Measurements from ENCODE around the gene TMCO1. TPM values are rescaled to one million over a fixed set of nuclear protein-coding genes. Genes with fewer than 3 reads are reported as not detected.
"Not testable (repeated sequence)": the region's sequence is repeated elsewhere in the genome, so short reads cannot be mapped to it uniquely, and the experiment has no call there.

The TMCO1 gene
- total RNA-seq, 1 experiment from 2014 or later, result 81.2 TPM

DNA sequence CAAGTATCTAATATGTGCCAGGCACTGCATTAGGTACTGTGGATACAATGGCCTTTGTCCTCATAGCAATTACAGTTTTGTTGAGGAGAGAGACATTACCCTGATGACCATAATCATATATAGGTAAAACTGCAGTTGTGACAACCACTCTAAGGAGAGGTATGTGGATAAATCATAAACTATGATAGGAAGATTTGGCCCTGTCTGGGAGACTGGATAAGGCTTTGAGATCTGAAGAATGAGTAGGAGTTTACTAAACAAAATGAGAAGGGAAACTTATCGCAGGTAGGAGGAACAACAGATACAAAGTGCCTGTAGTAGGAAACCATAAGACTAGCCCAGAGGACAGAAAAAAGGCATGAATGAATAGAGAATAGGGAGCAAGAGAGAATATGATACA, 4.4 kb downstream of the TMCO1 start:
- no peaks in the 10 kb centered on the region for H3K36me3 ChIP-seq (replicated peaks; ENCODE audit: control insufficient read depth, insufficient read depth, low read length)
- no peak overlapping the region for H3K4me3 ChIP-seq (ENCODE audit: insufficient read depth, low read depth, low read length)
- H3K27me3 ChIP-seq (ENCODE audit: control insufficient read depth, insufficient read depth, low read length), result no peaks in the 10 kb centered on the region
- no peak for DNase-seq

DNA sequence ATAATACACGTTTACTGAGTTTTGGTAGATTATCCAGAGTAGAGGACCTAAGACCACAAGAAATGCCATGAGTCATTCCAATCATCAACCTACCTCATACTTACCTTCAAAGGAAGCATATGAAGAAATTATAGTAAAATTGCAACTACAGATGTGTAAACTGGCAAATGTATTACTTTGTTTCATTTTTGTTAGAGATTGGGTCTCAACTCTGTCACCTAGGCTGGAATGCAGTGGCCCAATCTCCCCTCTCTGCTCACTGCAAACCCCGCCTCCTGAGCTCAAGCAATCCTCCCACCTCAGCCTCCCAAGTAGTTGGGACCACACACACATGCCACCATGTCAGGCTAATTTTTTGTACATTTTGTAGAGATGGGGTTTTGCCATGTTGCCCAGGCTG, 5.2 kb downstream of the TMCO1 start:
- no peaks in the 10 kb centered on the region for H3K36me3 ChIP-seq (replicated peaks; ENCODE audit: control insufficient read depth, insufficient read depth, low read length)
- H3K4me3 ChIP-seq (ENCODE audit: insufficient read depth, low read depth, low read length), result no peak overlapping the region
- no peak for DNase-seq
- no peaks in the 10 kb centered on the region for H3K27me3 ChIP-seq (ENCODE audit: control insufficient read depth, insufficient read depth, low read length)

DNA sequence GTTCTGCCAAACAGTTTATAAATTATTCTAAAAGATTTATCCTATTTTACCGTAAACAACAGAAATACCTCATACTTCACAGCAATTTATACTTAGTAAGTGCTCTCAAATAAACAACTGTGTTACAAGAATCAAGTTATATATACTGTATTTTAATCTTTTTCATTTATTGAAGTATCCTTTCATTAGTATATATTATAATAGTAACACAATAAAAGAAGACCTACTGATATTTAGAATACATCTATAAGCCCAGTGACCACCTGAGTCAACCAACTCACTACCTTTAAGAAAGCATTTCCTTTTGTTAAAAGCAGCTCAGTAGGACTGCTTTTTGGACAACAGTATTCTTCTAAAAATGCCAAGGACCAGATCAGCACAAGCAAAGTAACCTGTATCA, 5.9 kb downstream of the TMCO1 start:
- Histone ChIP-seq H3K36me3 (replicated peaks; ENCODE audit: control insufficient read depth, insufficient read depth, low read length) (no peaks in the 10 kb centered on the region), H3K4me3 (ENCODE audit: insufficient read depth, low read depth, low read length) (no peak overlapping the region), H3K27me3 (ENCODE audit: control insufficient read depth, insufficient read depth, low read length) (no peaks in the 10 kb centered on the region)
- no peak for DNase-seq

DNA sequence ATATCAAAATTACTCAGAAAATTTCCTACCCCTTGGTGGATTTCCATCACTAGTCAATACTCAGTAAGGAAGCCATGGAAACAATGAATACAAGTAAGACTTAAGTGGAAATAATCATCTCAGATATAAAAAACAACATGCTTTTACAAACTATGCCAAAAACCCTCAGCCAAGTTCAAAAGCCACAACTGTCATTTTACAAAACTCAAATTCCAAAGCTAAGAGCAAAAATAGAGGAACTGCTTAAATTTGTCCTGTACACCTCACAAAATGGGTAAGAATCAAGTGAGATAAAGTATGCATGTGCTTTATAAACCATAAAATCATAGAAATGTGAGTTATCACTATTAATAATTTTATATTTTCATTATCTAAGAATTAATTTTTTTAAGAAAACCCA, 9.6 kb downstream of the TMCO1 start:
- Histone ChIP-seq H3K4me3 (ENCODE audit: insufficient read depth, low read depth, low read length) (no peak overlapping the region), H3K36me3 (replicated peaks; ENCODE audit: control insufficient read depth, insufficient read depth, low read length) (no peaks in the 10 kb centered on the region; the same call in 1 of the 2 replicates), H3K27me3 (ENCODE audit: control insufficient read depth, insufficient read depth, low read length) (no peaks in the 10 kb centered on the region)
- no peak for DNase-seq

DNA sequence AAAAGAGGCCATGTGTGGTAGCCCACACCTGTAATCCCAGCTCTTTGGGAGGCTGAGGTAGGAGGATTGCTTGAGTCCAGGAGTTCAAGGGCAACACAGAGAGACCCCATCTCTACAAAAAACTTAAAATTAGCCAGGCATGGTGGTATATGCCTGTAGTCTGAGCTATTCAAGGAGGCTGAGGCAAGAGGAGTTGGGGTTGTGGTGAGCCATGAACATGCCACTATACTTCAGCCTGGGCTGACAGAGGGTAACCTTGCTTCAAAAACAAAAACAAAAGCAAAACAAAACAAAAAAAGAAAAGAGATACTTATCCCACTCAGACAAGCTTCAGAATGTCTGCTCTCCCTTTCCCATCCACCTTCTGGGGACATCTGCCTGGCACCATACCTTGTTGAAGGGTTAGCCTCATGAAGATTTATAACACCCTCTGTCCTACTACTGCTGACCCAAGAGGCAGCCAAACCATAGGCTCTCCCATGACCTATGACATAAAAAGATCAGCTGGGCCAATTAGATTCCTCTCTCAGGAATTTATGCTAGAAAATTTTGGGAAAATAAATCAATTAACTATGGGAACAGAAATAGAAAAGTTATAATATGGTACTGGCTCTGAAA, 13.2 kb downstream of the TMCO1 start:
- DNase-seq, result no peak
- Histone ChIP-seq H3K36me3 (replicated peaks; ENCODE audit: control insufficient read depth, insufficient read depth, low read length) (no peaks in the 10 kb centered on the region; the same call in none of the 2 replicates), H3K27me3 (ENCODE audit: control insufficient read depth, insufficient read depth, low read length) (no peaks in the 10 kb centered on the region), H3K4me3 (ENCODE audit: insufficient read depth, low read depth, low read length) (no peak overlapping the region)

DNA sequence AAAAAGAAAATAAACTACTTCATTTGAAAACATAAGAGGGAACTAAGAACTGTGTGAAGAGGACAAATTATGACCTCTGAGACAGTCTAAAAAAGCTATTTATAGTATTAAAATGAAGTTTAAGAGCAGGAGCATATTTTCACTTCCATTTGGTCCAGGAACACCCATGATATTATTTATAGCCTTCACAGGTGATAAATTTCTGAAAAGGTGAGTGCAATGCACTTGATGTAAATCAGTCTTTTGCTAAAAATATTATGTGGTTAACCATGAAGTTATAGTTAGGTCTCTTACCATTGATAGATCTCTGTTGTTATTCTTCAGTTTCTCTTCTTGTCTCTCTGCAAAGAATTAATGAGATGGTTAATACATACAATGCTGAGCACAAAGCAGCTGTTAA, 14.7 kb downstream of the TMCO1 start:
- H3K27me3 ChIP-seq (ENCODE audit: control insufficient read depth, insufficient read depth, low read length), result no peaks in the 10 kb centered on the region
- DNase-seq, result no peak
- no peaks in the 10 kb centered on the region; the same call in none of the 2 replicates for H3K36me3 ChIP-seq (replicated peaks; ENCODE audit: control insufficient read depth, insufficient read depth, low read length)
- H3K4me3 ChIP-seq (ENCODE audit: insufficient read depth, low read depth, low read length), result no peak overlapping the region

DNA sequence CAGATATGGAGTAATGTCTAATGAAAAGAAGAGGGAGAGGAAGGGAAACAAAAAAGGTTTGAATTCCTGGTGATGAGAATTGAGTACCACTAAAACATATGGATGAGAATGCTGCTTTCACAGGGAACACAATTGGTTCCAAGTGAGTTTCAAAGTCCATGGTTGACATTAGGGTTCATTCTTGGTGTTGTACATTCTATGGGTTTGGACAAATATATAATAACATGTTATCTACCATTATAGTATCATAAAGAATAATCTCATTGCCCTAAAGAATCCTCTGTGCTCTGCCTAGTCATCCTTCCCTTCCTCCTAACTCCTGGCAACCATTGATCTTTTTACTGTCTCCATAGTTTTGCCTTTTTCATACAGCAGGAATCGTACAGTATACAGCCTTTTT, 20.1 kb downstream of the TMCO1 start:
- no peaks in the 10 kb centered on the region; the same call in 1 of the 2 replicates for H3K36me3 ChIP-seq (replicated peaks; ENCODE audit: control insufficient read depth, insufficient read depth, low read length)
- no peak for DNase-seq
- H3K27me3 ChIP-seq (ENCODE audit: control insufficient read depth, insufficient read depth, low read length), result no peaks in the 10 kb centered on the region

DNA sequence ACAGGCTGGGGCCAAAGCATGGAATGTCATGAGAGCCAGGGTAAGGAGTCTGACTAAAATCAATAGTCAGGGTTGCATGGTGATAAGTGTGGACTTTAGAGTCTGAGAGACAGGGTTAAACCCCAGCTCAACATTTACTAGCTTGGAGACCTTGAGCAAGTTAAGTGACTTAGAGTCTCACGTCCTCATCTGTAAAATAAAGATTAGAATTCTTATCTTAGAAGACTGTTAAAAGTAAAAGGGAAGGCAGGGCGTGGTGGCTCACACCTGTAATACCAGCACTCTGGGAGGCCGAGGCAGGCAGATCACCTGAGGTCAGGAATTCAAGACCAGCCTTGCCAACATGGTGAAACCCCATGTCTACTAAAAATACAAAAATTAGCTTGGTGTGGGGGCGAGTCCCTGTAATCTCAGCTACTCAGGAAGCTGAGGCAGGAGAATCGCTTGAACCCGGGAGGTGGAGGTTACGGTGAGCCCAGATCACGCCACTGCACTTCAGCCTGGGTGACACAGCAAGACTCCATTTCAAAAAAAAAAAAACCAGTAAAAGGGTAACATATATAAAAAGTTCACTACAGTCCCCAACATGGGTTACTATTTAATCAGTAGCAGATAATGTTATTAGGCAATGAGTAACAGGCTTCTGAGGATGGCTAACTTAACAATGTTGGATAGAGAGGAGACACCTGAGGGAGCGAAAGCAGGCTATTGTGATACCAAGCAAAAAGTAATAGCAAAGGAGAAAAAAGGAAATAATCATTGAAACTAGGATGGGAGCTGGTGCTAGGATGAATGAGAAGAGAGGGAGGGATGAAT, 20.8 kb downstream of the TMCO1 start:
- no peak for DNase-seq
- H3K36me3 ChIP-seq (replicated peaks; ENCODE audit: control insufficient read depth, insufficient read depth, low read length), result no peaks in the 10 kb centered on the region

More for the DNA sequence above, 20.1 kb downstream of the TMCO1 start:
- no peak overlapping the region for H3K4me3 ChIP-seq (ENCODE audit: insufficient read depth, low read depth, low read length)

DNA sequence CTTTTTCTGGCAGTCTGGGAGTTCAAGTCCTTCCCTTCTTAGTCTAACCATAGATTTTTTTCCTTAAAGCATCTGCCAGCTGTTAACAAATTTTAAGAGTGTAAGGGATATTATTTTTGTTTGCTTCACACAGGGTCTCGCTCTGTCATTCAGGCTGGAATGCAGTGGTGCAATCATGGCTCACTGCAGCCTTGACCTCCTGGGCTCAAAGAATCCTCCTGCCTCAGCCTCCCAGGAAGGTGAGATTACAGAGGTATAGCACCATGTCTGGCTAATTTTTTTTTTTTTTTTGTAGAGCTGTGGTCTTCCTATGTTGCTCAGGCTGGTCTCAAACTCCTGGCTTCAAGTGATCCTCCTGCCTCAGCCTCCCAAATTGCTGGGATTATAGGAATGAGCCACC, 23.8 kb downstream of the TMCO1 start:
- not testable (repeated sequence) for H3K27me3 ChIP-seq (ENCODE audit: control insufficient read depth, insufficient read depth, low read length); DNase-seq; H3K36me3 ChIP-seq (replicated peaks; ENCODE audit: control insufficient read depth, insufficient read depth, low read length); H3K4me3 ChIP-seq (ENCODE audit: insufficient read depth, low read depth, low read length)

More for the DNA sequence above, 20.8 kb downstream of the TMCO1 start:
- Histone ChIP-seq H3K27me3 (ENCODE audit: control insufficient read depth, insufficient read depth, low read length) (no peaks in the 10 kb centered on the region), H3K4me3 (ENCODE audit: insufficient read depth, low read depth, low read length) (no peak overlapping the region)

DNA sequence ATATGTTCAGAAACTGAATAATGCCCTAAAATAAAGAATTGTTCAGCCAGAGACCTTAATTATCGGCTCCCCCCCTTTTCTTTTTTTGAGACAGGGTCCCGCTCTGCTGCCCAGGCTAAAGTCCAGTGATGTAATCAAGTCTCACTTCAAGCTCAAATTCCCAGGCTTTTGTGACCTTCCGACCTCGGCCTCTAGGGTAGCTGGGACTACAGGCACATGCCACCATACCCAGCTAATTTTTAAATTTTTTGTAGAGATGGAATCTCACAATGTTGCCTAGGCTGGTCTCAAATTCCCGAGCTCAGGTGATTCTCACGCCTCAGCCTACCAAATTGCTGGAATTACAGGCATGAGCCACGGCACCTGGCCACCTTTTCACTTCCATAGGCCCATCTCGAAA, 26.5 kb downstream of the TMCO1 start:
- Histone ChIP-seq H3K27me3 (ENCODE audit: control insufficient read depth, insufficient read depth, low read length) (no peaks in the 10 kb centered on the region), H3K4me3 (ENCODE audit: insufficient read depth, low read depth, low read length) (no peak overlapping the region), H3K36me3 (replicated peaks; ENCODE audit: control insufficient read depth, insufficient read depth, low read length) (peaks cover 2% of the 10 kb centered on the region)
- DNase-seq, result no peak

DNA sequence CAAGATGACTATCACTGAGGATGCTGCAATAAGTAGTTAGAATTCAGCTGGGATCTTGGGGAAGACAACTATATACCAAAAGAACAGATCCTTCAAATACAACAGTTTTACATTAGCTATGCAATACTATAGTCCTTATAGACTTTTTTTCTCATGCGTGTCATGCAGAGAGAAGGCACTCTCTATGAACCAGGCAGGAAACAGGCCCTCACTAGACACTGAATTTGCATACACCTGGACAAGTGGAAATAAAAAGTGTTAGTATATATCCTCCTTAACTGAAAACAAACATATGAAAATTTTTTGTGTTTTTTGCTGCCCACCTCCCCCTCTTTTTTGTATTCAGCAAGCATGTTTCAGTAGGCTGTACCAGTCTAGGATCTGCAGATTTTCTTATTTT, 29.9 kb downstream of the TMCO1 start:
- peaks cover 2% of the 10 kb centered on the region for H3K36me3 ChIP-seq (replicated peaks; ENCODE audit: control insufficient read depth, insufficient read depth, low read length)
- no peak overlapping the region for H3K4me3 ChIP-seq (ENCODE audit: insufficient read depth, low read depth, low read length)
- H3K27me3 ChIP-seq (ENCODE audit: control insufficient read depth, insufficient read depth, low read length), result no peaks in the 10 kb centered on the region
- no peak for DNase-seq

DNA sequence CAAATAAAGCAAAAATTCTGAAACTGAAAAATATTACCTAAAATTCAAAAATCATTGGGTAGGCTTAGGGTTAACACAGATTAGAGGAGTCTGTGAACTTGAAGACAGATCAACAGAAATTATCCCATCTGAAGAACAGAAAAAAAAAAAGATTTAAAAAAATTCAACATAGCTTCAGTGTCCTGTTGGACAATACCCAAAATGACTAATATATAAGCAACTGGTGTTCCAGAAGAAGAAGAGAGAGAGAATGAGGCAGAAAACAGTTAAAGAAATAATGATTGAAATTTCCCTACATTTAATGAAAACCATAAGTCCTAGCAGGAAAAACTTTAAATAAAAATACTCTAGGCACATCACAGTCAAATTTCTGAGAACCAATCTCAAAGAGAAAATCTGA, 31.5 kb downstream of the TMCO1 start:
- H3K27me3 ChIP-seq (ENCODE audit: control insufficient read depth, insufficient read depth, low read length), result no peaks in the 10 kb centered on the region
- no peak overlapping the region for H3K4me3 ChIP-seq (ENCODE audit: insufficient read depth, low read depth, low read length)
- no peak for DNase-seq
- H3K36me3 ChIP-seq (replicated peaks; ENCODE audit: control insufficient read depth, insufficient read depth, low read length), result no peaks in the 10 kb centered on the region; the same call in 1 of the 2 replicates

DNA sequence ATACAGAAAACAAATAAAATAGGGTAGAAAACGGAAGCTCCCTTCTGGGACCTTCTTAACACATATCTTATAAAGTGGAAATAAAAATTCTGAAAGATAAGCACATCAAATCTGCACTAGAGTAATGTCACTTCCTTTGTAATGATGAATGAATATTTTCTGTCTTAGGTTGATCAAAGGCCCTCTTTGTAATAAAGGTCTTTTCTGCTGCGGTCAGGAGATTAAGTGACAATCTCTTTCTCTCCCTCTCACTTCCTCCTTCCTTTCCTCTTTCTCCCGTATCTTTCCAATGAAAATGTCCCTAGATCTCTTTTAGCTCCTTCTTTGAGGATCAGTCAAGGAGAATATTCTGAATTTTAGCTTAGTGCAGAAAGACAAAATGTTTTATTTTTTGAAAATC, 33.8 kb downstream of the TMCO1 start:
- Histone ChIP-seq H3K36me3 (replicated peaks; ENCODE audit: control insufficient read depth, insufficient read depth, low read length) (no peaks in the 10 kb centered on the region), H3K27me3 (ENCODE audit: control insufficient read depth, insufficient read depth, low read length) (no peaks in the 10 kb centered on the region), H3K4me3 (ENCODE audit: insufficient read depth, low read depth, low read length) (no peak overlapping the region)
- no peak for DNase-seq

DNA sequence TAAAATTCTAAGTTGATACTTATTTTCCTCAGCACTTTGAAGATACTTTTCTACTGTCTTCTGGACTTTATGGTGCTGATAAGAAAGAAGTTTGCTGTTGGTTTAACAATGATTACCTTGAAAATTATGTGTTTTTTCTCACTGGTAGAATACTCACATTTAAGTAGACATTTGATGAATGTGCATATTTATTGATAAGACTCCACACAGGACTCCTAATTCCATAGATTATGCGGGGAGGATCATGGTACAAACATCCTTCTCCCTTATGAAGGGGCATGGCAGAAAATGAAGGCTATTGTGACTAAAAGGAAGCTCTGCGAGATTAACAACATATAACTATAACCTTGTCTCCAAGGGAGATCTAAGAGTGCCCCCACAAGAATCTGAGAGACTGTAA, 41.8 kb downstream of the TMCO1 start:
- no peaks in the 10 kb centered on the region for H3K27me3 ChIP-seq (ENCODE audit: control insufficient read depth, insufficient read depth, low read length)
- H3K4me3 ChIP-seq (ENCODE audit: insufficient read depth, low read depth, low read length), result no peak overlapping the region
- DNase-seq, result no peak
- H3K36me3 ChIP-seq (replicated peaks; ENCODE audit: control insufficient read depth, insufficient read depth, low read length), result no peaks in the 10 kb centered on the region; the same call in 1 of the 2 replicates

DNA sequence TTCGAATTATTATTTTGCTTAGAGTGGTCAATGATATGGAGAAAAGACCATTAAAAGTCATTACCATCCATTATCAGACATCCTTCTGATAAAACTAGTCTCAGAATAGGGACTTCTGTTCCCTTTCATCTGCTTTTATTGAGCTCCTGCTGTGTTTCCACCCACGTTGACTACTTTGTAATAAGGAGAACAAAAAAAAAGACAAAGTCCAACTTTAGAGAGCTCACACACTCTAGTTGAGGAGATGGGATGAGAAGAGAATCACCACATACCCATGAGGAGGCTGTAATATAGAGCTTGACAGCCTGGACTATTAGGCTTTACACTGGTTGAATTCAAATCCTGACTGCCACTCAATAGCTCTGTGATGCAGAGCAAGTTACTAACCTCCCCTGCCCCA, 42.5 kb downstream of the TMCO1 start:
- DNase-seq, result no peak
- H3K36me3 ChIP-seq (replicated peaks; ENCODE audit: control insufficient read depth, insufficient read depth, low read length), result no peaks in the 10 kb centered on the region; the same call in 1 of the 2 replicates
- no peaks in the 10 kb centered on the region for H3K27me3 ChIP-seq (ENCODE audit: control insufficient read depth, insufficient read depth, low read length)
- no peak overlapping the region for H3K4me3 ChIP-seq (ENCODE audit: insufficient read depth, low read depth, low read length)
